HS-27A (cell line): ENCODE data around the gene RRM1.
"Not testable (repeated sequence)": the region's sequence is repeated elsewhere in the genome, so short reads cannot be mapped to it uniquely, and the experiment has no call there.

ENCODE experiments used
- DNase-seq: peaks from one replicate; pipeline ENCODE4 v3.0.0-alpha.2; 2012; ENCODE audit warnings: low read depth, missing footprints

The RRM1 gene

DNA sequence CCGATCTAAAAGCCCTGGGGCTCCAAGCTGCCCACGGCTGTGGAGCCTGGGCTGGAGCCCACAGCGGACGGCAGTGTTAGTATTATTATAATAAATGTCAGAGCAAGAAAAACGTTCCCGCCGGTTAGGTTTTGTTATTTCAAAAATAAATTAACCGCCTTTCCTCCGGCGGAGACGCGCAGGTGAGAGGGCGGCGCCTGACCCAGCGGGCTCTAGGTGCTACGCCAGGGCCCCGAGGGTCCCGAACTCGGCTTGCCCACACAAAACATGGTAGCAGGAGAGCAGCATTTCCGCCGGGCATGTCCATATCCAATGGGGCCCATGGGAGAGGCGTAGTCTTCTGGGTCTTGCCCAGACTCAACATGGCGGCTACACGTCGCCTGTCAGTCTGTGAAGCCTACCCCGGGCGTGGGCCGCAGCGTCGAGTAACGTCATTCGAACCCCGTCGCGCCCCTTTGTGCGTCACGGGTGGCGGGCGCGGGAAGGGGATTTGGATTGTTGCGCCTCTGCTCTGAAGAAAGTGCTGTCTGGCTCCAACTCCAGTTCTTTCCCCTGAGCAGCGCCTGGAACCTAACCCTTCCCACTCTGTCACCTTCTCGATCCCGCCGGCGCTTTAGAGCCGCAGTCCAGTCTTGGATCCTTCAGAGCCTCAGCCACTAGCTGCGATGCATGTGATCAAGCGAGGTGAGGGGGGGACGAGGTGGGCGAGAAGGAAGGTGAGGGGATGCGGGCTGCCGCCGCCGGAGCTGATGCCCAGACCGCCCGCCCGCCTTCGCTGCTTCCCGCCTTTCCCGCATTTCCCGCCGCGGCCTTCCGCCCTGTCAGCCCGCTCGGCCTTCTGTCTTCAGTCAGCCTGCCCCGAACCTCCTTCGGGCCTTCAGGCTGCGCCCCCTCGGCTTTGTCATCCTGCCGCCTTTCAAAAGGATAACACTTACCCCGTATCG is at the start of gene RRM1:
TSS of gene RRM1 (plus strand) at position 452 of the 944 bp plus-strand sequence. CDS start at position 666, 214 bp downstream.
- peak; percentile 85 for DNase-seq

DNA sequence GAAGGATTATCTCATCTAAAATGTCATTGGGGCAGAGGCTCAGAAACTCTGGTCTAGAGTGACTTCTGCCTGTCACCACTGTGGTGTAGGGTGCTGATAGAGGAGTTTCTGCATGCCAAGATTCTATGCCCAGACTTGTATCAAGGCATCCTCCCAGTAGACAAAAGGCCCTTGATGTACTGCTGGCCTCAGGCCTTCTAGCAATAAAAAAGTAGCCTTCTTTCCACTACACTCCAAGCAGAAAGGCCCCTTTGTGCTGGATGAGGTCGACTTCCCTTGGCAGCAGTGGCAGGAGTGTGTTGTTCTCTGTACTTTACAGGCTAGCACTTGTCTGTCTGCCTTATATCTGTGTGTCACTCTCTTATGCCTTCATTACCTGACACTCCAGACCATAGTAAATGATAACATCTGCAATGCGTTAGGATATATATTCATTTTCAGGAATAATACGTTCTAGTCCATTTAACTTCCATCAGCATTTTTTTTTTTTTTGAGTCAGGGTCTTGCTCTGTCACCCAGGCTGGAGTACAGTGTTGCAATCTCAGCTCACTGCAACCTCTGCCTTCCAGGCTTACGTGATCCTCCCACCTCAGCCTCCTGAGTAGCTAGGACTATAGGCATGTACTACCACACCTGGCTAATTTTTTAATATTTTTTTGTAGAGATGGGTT is 49.5 kb upstream of the RRM1 start:
- DNase-seq: no peak

DNA sequence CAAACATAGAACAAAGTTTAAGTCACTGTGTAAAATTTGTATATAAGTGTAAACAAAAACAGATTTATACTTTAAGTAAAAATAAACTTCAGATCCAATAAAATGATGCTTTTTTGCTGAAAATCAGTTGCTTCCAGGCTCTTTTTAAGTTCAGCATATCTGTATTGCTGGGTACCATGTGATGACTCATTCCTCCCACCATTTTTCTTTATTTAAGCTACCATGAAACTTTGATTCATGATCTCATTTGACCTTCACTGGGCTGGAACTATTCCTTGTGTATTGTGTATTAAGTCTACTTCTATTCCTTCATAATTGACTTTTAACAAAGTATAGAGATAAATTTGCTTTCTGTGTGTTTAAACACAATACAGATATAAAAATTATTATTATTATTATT is 46.3 kb upstream of the RRM1 start:
- no peak for DNase-seq

DNA sequence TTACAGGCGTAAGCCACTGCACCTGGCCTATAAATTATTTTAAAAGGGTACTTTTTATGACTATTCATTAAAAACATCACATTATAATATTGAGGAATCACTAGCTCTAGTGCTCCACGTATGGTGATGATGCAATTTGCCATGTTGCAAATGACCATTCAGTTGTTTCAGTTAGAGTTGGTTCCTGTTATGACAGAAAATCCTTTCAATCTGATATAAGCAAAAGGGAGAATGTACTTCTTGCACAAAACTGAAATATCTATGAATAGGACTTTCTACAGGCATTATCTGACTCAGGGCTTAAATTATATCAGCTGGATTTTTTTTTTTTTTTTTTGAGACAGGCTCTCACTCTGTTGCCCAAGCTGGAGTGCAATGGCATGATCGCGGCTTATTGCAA is 45.6 kb upstream of the RRM1 start:
- DNase-seq: no peak

DNA sequence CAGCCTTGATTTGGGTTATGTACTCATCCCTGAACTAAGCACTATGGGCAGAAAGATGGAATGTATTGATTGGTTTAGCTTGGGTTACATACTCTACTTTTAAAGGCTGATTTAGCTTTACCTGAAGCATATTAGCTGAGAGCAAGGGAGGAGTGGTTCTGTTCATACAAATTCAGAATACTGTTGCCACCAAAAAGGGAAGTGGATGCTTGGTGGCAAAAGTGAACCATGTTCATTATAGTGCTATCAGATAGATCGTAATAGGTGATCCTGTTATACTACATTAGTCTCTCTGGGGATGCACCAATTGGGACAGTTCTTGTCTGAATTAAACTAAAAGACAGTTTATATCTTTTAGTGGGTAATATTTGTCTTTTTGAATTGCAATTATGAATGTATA is 44.5 kb upstream of the RRM1 start:
- DNase-seq: no peak

DNA sequence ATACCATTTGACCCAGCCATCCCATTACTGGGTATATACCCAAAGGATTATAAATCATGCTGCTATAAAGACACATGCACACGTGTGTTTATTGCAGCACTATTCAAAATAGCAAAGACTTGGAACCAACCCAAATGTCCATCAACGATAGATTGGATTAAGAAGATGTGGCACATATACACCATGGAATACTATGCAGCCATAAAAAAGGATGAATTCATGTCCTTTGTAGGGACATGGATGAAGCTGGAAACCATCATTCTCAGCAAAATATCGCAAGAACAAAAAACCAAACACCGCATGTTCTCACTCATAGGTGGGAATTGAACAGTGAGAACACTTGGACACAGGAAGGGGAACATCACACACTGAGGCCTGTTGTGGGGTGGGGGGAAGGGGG is 41.4 kb upstream of the RRM1 start:
- DNase-seq: not testable (repeated sequence)

DNA sequence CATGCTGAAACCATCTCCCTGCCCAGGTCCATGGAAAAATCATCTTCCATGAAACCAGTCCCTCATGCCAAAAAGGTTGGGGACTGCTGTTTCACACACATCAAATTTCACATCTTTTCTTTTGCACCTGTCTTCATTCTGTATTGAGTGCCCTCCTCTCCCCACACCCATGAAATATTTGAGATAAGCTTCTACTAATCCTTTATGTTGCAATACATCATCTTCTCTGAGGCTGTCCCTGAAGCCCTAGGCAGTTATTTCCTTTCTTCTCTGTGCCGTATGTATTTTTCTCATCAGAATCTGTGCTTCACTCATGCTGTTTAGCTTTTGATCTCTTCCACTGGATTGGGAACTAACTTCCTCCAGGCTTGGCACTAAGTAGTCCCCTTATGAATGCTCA is 40.0 kb upstream of the RRM1 start:
- DNase-seq: no peak

DNA sequence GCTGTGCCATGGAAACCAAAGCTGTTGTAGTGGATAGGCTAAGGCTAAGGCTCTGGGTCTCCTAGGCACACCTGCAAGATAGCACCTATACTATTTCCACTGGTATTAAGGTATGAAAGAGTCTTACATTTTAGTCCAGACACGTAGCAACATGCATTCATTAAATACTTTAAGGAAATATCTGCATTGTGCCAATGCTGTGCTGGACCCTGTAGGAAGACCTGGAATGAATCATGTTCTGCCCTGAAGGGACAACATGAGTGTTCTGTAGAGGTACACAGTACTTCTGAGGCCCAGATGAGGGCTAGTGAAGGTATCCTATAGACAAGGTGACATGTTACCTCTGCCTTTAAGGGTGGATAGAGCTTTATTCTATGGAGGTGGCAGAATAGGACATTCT is 35.2 kb upstream of the RRM1 start:
- no peak for DNase-seq

DNA sequence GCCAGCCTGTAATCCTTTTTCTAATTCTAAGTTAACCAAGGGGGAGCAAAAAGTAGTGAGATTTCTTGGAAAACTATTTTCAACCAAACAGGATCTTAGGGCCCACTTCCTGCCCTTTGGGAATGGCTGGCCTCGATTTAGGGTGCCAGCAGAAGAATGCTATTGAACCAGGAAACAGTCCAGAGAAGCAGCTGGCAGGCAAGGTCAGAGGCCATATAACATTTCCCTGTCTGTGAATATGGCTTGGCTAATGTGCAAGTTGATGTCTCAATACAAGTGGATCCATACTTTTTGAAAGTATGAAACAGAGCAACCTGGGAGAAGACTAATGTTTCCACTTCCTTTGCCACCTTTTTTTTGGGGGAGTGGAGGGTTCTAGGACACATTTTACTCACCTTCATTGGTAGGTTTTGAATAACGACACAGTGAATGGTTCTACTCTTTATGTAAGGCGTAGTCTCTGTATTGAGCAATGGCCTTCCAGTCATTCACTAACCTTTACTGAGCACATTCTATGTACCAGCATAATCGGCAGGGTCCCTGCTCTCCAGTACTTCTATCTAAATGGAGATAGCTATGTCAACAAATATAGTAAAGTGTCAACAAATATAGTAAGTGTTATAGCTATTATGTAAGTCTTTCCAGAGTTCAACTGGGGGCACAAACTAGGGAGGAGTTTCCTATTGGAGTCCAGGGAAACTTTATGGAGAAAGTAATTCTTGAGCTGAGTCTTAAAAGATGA is 34.2 kb upstream of the RRM1 start:
- no peak for DNase-seq

DNA sequence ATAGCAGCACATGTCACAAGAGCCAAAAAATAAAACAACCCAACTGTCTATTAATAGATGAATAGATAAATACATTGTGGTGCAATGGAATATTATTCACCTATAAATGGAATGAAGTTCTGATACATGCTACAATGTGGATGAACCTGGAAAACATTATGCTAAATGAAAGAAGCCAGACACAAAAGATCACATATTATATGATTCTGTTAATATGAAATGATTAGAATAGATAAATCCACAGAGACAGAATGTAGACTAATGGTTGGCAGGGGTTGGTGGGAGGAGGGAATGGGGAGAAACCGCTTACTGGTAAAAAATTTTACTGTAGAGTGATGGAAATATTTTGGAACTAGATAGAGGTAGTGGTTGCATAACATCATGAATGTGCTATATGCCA is 32.9 kb upstream of the RRM1 start:
- no peak for DNase-seq

DNA sequence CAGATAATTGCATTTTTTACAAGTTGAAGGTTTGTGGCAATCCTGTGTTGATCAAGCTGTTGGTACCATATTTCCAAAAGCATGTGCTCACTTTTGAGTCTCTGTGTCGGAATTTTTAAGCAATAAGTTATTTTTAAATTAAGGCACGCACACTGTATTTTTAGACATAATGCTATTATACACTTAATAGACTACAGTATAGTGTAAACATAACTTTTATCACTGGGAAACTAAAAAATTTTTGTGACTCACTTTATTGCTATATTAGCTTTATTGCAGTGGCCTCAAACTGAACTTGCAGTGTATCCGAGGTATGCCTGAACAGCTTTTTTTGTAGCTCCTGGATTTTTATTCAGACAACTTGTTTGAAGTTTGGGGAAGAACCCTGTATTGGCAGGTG is 31.3 kb upstream of the RRM1 start:
- no peak for DNase-seq

DNA sequence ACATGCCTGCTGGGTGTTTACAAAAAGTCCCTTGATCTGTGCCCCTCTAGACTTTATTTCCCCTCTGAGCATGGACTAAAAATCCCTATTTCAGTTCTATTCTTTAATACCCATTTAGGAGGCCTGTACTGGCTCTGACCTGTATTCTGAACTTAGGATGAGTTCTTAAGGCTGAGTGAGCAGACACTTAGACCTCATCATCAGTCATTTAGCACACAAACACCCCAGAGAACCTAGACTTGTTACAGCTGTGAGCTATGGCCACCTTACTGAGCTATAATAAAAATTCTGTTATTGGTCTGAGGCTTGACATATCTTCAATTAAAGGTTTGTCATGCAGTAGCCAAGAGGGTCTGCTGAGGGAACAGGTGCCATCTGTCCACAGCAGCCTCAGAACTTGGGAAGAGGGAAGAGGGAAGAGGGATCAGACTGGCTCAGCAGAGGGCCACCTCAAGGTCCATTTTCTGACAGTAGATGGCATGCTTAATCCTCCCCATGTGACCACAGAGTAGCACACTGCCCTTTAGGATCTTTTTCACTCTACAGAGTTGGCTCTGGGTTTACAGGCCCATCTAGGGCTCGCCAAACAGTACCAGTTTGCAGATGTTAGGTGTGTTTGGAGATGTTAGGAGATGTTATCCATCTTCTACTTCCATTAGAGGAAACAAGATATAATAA is 30.2 kb upstream of the RRM1 start:
- DNase-seq: no peak

DNA sequence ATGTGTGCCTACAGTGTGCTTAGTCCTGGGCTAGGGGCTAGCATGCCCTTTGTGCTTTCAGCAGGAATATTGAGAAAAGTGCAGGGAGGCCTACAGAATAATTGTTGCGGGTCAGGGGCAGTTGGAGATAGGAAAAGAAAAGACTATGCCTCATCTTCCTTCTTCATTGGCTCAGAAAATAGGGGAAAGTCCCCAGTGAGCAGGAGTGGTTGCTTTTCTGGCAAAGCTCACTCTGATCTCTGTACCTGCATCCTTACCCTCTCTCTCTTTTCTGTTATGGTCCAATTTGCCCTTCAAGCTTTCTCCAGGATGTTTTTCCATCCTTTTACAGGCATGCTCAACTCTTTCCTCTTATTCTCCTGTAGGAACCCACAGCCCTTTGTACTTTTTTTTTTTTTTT is 29.5 kb upstream of the RRM1 start:
- DNase-seq: no peak

DNA sequence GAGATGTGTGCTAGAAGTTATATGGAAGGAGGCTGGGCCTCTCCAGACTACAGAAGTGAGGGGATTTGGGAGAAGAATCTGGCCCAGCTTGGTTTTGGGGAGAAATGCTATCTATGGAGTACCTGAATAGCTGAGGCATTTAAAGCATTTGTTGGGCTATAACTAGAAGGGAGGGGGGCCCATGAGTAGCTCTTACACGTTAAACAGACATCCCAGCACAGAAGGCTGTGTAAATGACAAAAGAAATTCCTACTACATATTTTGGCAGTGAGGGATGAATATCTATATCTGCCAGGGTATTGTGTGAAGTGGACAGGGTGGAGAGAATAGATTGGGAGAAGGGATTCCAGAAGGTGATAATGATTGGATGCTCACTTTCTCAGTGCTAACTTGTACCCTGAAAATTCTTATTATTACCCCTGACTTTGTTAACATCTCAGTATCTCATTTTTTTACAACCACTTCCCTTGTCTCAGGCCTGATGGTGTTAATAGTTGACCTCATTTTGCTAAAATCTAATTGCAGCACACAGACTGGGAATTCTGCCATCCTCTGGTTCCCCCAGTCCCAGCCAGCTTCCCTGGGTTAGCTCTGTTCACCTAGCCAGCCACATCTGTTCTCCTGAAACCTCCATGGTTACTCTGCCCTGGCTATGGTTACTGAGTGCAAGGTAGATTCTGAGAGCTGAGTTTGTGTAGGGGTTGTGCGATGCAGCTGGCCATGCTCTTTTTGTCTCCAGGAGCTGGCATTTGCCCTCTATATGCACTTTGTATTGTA is 28.8 kb upstream of the RRM1 start:
- no peak for DNase-seq

DNA sequence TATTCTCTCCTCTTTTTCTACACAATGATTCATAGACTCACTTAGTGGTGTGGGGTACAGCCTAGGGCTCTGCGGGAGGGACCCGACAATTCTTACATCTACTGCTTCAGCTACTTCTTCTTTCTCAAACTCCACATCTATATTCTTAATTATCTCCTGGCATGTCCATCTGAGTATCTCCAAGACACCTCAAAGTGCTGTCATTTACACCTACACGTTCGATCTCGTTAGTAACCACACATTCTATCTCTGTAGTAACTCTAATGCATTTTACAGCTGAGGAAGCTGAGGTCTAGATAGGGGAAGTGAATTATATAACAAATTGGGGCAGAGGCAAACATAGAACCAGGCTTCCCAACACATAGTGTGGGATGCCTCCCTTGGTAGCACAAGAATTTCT is 27.7 kb upstream of the RRM1 start:
- no peak for DNase-seq

DNA sequence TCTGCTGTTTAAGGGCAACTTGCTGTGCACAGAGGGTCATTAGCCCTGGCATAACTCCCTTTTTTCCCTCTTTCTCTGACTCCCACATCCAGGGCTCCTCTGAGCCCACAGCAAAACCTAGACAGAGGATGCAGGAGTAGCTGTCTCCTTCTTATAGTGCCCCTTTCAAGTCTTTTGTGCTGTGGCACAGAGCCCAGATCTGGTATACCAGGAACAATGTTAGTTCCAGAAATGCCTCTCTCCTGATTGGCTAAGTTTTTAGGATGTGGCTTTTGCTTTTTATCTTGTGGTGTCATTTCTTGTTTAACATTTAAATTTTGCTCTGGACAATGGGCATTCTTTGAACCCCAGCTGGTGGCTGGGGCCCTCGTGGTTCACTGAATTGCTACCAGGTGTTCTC is 25.6 kb upstream of the RRM1 start:
- DNase-seq: no peak

DNA sequence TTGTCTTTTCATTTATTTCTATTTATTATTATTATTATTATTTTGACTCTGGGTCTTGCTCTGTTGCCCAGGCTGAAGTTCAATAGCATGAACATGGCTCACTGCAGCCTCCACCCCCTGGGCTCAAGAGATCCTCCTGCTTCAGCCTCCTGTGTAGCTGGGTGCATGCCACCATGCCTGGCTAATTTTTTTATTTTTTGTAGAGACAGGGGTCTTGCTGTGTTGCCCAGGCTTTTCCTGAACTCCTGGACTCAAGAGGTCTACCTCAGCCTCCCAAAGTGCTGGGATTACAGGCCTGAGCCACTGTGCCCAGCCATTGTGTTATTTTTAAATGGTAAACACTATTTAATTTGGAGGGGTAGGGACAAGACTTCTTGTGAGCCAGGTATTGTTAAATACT is 23.3 kb upstream of the RRM1 start:
- no peak for DNase-seq

DNA sequence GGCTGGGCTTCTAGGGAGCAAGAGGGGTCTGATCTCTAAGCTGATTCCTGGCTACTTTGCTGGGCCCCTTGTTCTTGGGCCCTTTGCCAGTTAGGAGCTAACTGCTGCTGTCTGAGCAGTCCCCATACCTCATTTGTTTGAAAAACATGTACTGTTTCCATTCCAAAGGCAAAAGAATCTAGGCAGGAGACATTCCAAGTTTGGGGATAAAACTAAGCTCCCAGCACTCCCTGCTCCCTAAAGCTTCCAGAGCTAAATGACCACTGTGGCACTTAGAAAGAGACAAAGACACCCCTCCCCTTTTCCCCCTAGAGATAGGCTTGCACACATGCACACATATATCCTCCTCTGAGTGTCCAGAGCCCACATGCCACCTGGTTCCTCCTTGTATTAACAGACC is 22.7 kb upstream of the RRM1 start:
- DNase-seq: no peak

DNA sequence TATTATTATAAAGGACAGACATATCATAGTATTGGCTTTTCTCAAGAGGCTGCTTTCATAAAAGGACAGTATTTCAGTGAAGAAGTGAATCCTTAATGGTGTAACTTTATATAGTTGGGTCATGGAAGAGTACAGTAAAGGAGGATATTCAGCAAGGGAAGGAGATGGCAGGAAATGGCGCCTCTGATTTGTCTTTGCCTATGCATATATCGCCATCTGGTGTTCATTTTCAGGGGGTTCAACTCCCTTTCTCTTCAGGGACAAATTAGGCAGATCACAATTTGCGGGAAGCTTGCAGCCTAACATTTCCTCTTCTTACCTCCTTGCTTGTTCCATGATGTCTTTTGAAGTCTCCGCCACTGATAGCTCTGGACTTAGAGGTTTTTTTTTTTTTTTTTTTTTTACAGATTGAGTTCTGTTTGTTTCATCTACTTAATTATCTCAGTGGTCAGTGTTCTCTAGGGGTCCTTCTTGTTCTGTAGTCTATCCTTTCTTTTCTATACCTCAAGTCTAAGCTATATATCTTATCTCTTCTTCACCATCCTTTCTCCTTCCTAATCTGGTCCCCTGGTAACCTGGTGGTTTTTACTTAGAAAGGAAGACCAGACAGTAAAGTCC is 21.8 kb upstream of the RRM1 start:
- DNase-seq: peak; percentile 38

DNA sequence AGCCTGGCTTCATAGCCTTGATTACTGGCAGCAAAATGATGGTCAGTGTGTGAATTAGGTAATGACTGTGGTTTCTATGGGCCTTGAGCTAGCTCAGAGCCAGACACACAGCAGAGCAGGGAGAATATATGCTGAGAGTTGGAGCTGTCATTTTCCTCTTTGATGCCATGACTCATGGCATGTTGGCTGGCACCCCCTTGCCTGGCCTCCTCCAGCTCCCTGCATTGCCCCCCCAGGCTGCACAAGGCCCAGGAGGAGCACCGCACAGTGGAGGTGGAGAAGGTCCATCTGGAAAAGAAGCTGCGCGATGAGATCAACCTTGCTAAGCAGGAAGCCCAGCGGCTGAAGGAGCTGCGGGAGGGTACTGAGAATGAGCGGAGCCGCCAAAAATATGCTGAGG is 20.3 kb upstream of the RRM1 start:
- DNase-seq: no peak

DNA sequence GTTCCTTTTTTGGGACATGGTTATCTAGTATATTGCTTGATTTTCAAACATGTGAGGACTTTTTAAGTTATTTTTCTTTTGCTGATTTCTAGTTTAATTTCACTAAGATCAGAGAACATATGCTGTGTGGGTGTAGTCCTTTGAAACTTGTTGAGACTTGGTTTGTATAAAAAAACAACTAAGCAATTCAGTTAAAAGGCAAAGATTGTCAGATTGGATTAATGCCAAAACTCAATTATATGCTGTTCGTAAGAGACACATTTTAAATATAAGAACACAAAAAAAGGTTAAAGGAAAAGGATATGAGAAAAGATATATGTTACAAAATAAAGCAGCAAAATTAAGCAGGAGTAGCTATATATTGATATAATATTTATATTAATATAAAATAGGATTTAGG is 17.8 kb upstream of the RRM1 start:
- DNase-seq: no peak
